HepG2 (cell line): Measurements from ENCODE around the gene PARN. TPM values are rescaled to one million over a fixed set of nuclear protein-coding genes. Genes with fewer than 3 reads are reported as not detected.

Experiments
- ADNP ChIP-seq: sonication (generic); formaldehyde crosslinking; IDR thresholded peaks from 2 replicates; pipeline ENCODE4 v1.4.0; 2020; ENCODE audit warnings: missing genetic modification reagents
- CHD4 ChIP-seq: fragments of 200-600 bp; sonication (generic); IDR thresholded peaks from 2 replicates; pipeline ENCODE4 v1.7.0; 2017; ENCODE audit warnings: mild to moderate bottlenecking, low read length, borderline replicate concordance
- DNMT3B ChIP-seq: conservative IDR thresholded peaks from 2 replicates; pipeline ENCODE4 v1.6.1; 2016; ENCODE audit warnings: missing biosample characterization, control low read depth
- FLYWCH1 ChIP-seq: sonication (generic); formaldehyde crosslinking; IDR thresholded peaks from 2 replicates; pipeline ENCODE4 v1.8.1; 2023; ENCODE audit warnings: mild to moderate bottlenecking, missing genetic modification reagents
- ISX ChIP-seq: sonication (generic); formaldehyde crosslinking; conservative IDR thresholded peaks from 2 replicates; pipeline ENCODE4 v1.5.0; 2020; ENCODE audit warnings: missing genetic modification reagents
- NCOR1 ChIP-seq: fragments of 200-600 bp; sonication (generic); IDR thresholded peaks from 2 replicates; pipeline ENCODE4 v1.7.0; 2017; ENCODE audit warnings: antibody characterized with exemption, low read length, borderline replicate concordance
- SP2 ChIP-seq: sonication (generic); formaldehyde crosslinking; IDR thresholded peaks from 2 replicates; pipeline ENCODE4 v1.5.1; 2020; ENCODE audit warnings: mild to moderate bottlenecking, missing genetic modification reagents
- ZKSCAN8 ChIP-seq: IDR thresholded peaks from 2 replicates; pipeline ENCODE4 v1.6.1; 2016; ENCODE audit warnings: borderline replicate concordance, missing genetic modification reagents, missing compliant biosample characterization
- ZNF17 ChIP-seq: sonication (generic); formaldehyde crosslinking; IDR thresholded peaks from 2 replicates; pipeline ENCODE4 v1.5.0; 2020; ENCODE audit warnings: mild to moderate bottlenecking, missing genetic modification reagents
- ZNF33B ChIP-seq: sonication (generic); formaldehyde crosslinking; IDR thresholded peaks from 2 replicates; pipeline ENCODE4 v1.5.1; 2020; ENCODE audit warnings: mild to moderate bottlenecking, missing genetic modification reagents
- ZNF383 ChIP-seq: sonication (generic); formaldehyde crosslinking; IDR thresholded peaks from 2 replicates; pipeline ENCODE4 v1.4.0; 2020; ENCODE audit warnings: missing genetic modification reagents, mild to moderate bottlenecking, borderline replicate concordance
- ZNF570 ChIP-seq: sonication (generic); formaldehyde crosslinking; IDR thresholded peaks from 2 replicates; pipeline ENCODE4 v1.4.0; 2020; ENCODE audit warnings: mild to moderate bottlenecking, missing genetic modification reagents, borderline replicate concordance
- ZNF674 ChIP-seq: sonication (generic); formaldehyde crosslinking; IDR thresholded peaks from 2 replicates; pipeline ENCODE4 v1.5.0; 2020; ENCODE audit warnings: low read depth, mild to moderate bottlenecking, missing genetic modification reagents
- ZNF839 ChIP-seq: sonication (generic); formaldehyde crosslinking; IDR thresholded peaks from 2 replicates; pipeline ENCODE4 v1.4.0; 2020; ENCODE audit warnings: missing genetic modification reagents, mild to moderate bottlenecking, borderline replicate concordance
- ZNF891 ChIP-seq: sonication (generic); formaldehyde crosslinking; IDR thresholded peaks from 2 replicates; pipeline ENCODE4 v1.5.0; 2020; ENCODE audit warnings: mild to moderate bottlenecking, missing genetic modification reagents
- polyA plus RNA-seq, 8 experiments: library from polyadenylated mRNA; depleted of rRNA in 3 of 8; stranded (reverse) in 7 of 8; unstranded in 1 of 8; fragments of >200 nt; fragmentation: Illumina TruSeq in 4 of 8; extraction: Trizol in 4 of 8; gene quantifications; 2 replicates each; pipeline versions ENCODE4 v1.2.1 to v1.2.3, GENCODE V29; 2011 to 2016; ENCODE audit warnings: low read depth in 4 of 8, missing spikeins in 1 of 8, mixed read lengths in 1 of 8; ENCODE audit not compliant: insufficient read depth in 1 of 8
- total RNA-seq, 5 experiments: library from RNA; depleted of rRNA; stranded (reverse); fragments of >200 nt; fragmentation: Illumina TruSeq; extraction: Trizol; gene quantifications; 2 replicates each; pipeline ENCODE4 v1.2.3, GENCODE V29; 2016; ENCODE audit warnings: low read depth in 1 of 5
- TF ChIP-seq, protein P1 (sequence below): sonication (generic); formaldehyde crosslinking; IDR thresholded peaks from 2 replicates; pipeline ENCODE4 v1.4.0; 2020; ENCODE audit warnings: missing genetic modification reagents, borderline replicate concordance
- TF ChIP-seq, protein P2 (sequence below): sonication (generic); formaldehyde crosslinking; IDR thresholded peaks from 2 replicates; pipeline ENCODE4 v1.4.0; 2020; ENCODE audit warnings: missing genetic modification reagents
- TF ChIP-seq, protein P3 (sequence below): IDR thresholded peaks from 2 replicates; pipeline ENCODE4 v1.6.1; 2012; ENCODE audit warnings: inconsistent platforms
- TF ChIP-seq, protein P4 (sequence below): IDR thresholded peaks from 2 replicates; pipeline ENCODE4 v1.6.1; 2016; ENCODE audit warnings: missing compliant biosample characterization, missing genetic modification reagents, borderline replicate concordance
- TF ChIP-seq, protein P5 (sequence below): sonication (generic); formaldehyde crosslinking; IDR thresholded peaks from 2 replicates; pipeline ENCODE4 v1.5.1; 2020; ENCODE audit warnings: missing genetic modification reagents, mild to moderate bottlenecking, borderline replicate concordance

Gene PARN
- total and polyA plus RNA-seq, 2 of the 13 experiments (the other 11 are each of a cell fraction or from before 2014, with no cell fraction given): 13.3 to 47.6 TPM

DNA sequence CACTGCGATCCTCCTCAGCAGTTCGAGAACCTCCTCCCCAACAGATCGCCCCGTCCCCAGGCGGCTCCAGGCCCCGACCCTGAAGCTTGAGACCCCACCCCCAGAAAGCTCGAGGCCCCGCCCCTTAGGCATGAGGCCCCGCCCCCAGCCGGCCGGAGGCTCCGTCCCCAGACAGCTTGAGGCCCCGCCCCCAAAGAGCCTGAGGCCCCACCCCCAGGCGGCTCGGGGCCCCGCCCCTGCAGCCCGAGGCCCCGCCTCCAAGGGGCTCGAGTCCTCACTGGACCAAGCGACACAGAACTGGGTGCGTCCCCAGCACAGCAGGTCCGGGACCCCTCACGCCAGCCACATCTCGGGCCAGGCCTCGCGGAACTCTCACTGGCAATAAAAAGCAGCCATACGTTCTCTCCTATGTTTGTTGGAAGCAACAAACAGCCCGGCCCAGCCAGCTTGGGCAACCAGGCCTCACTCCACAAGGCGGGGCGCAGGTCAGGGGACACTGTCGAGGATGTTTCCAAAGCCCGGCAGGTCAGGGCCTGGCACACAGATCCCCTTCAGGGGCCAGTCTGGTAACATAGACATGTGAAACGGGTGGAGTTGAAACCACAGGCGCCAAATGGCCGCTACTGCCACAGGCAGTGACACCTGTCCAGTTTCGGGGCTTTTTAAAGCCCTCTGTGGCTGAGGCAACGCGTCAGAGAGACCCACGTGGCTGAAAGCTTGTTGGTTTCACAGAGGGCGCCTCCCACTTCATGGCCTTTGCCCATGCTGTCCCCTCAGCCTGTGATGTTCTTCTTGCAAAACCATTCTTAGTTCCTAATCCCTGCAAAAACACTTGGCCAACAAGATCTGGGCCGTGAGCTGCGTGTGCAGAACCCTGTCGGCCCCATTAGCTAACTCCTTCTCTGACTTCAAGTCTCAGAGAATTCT lies 224.2 kb downstream of the PARN start (continued):
- TF ChIP-seq ZNF891 (CRISPR knock-in tag) (peak; percentile 95), ZKSCAN8 (CRISPR knock-in tag) (peak; percentile 67; the same call in 1 of the 2 replicates), ZNF674 (CRISPR knock-in tag) (0 out of 2 replicates have a peak, but pooled peaks have one; percentile 58), FLYWCH1 (CRISPR knock-in tag) (no peak), ZNF839 (CRISPR knock-in tag) (peak; percentile 97), ADNP (CRISPR knock-in tag) (no peak), DNMT3B (CRISPR knock-in tag) (0 out of 2 replicates have a peak, but pooled peaks have one; percentile 84), ZNF33B (CRISPR knock-in tag) (peak; percentile 95), SP2 (CRISPR knock-in tag) (no peak; the same call in 1 of the 2 replicates), ISX (CRISPR knock-in tag) (0 out of 2 replicates have a peak, but pooled peaks have one; percentile 85), ZNF383 (CRISPR knock-in tag) (no peak), NCOR1 (0 out of 2 replicates have a peak, but pooled peaks have one; percentile 44), ZNF17 (CRISPR knock-in tag) (no peak), CHD4 (peak; percentile 10; the same call in 1 of the 2 replicates), ZNF570 (CRISPR knock-in tag) (no peak)
- TF ChIP-seq, protein P1, sequence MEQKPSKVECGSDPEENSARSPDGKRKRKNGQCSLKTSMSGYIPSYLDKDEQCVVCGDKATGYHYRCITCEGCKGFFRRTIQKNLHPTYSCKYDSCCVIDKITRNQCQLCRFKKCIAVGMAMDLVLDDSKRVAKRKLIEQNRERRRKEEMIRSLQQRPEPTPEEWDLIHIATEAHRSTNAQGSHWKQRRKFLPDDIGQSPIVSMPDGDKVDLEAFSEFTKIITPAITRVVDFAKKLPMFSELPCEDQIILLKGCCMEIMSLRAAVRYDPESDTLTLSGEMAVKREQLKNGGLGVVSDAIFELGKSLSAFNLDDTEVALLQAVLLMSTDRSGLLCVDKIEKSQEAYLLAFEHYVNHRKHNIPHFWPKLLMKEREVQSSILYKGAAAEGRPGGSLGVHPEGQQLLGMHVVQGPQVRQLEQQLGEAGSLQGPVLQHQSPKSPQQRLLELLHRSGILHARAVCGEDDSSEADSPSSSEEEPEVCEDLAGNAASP (CRISPR knock-in tag): 0 out of 2 replicates have a peak, but pooled peaks have one; percentile 7
- TF ChIP-seq, protein P2, sequence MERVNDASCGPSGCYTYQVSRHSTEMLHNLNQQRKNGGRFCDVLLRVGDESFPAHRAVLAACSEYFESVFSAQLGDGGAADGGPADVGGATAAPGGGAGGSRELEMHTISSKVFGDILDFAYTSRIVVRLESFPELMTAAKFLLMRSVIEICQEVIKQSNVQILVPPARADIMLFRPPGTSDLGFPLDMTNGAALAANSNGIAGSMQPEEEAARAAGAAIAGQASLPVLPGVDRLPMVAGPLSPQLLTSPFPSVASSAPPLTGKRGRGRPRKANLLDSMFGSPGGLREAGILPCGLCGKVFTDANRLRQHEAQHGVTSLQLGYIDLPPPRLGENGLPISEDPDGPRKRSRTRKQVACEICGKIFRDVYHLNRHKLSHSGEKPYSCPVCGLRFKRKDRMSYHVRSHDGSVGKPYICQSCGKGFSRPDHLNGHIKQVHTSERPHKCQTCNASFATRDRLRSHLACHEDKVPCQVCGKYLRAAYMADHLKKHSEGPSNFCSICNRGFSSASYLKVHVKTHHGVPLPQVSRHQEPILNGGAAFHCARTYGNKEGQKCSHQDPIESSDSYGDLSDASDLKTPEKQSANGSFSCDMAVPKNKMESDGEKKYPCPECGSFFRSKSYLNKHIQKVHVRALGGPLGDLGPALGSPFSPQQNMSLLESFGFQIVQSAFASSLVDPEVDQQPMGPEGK: 0 out of 2 replicates have a peak, but pooled peaks have one; percentile 7
- TF ChIP-seq, protein P3, sequence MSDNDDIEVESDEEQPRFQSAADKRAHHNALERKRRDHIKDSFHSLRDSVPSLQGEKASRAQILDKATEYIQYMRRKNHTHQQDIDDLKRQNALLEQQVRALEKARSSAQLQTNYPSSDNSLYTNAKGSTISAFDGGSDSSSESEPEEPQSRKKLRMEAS: peak; percentile 92
- TF ChIP-seq, protein P4, sequence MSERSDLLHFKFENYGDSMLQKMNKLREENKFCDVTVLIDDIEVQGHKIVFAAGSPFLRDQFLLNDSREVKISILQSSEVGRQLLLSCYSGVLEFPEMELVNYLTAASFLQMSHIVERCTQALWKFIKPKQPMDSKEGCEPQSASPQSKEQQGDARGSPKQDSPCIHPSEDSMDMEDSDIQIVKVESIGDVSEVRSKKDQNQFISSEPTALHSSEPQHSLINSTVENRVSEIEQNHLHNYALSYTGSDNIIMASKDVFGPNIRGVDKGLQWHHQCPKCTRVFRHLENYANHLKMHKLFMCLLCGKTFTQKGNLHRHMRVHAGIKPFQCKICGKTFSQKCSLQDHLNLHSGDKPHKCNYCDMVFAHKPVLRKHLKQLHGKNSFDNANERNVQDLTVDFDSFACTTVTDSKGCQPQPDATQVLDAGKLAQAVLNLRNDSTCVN: 0 out of 2 replicates have a peak, but pooled peaks have one; percentile 32
- TF ChIP-seq, protein P5, sequence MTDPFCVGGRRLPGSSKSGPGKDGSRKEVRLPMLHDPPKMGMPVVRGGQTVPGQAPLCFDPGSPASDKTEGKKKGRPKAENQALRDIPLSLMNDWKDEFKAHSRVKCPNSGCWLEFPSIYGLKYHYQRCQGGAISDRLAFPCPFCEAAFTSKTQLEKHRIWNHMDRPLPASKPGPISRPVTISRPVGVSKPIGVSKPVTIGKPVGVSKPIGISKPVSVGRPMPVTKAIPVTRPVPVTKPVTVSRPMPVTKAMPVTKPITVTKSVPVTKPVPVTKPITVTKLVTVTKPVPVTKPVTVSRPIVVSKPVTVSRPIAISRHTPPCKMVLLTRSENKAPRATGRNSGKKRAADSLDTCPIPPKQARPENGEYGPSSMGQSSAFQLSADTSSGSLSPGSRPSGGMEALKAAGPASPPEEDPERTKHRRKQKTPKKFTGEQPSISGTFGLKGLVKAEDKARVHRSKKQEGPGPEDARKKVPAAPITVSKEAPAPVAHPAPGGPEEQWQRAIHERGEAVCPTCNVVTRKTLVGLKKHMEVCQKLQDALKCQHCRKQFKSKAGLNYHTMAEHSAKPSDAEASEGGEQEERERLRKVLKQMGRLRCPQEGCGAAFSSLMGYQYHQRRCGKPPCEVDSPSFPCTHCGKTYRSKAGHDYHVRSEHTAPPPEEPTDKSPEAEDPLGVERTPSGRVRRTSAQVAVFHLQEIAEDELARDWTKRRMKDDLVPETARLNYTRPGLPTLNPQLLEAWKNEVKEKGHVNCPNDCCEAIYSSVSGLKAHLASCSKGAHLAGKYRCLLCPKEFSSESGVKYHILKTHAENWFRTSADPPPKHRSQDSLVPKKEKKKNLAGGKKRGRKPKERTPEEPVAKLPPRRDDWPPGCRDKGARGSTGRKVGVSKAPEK (CRISPR knock-in tag): no peak
